Central memory CD8-positive, alpha-beta T cell (primary cell): ENCODE results near the gene RAPGEF1.
"Not testable (repeated sequence)": the region's sequence is repeated elsewhere in the genome, so short reads cannot be mapped to it uniquely, and the experiment has no call there.

Source experiments
- ATAC-seq: fragments of 150-1000 bp; cut with Tn5 transposase; replicated peaks from 2 replicates; pipeline ENCODE4 v1.10.0; 2022; ENCODE audit warnings: mild to moderate bottlenecking, moderate FRiP score, moderate number of reproducible peaks; ENCODE audit not compliant: poor library complexity, severe bottlenecking; ENCODE audit errors: extremely low read depth
- DNase-seq, 2 donors: peaks; one replicate each; pipeline ENCODE4 v3.0.0; 2021; ENCODE audit warnings: low spot score in 2 of 2
- H3K27ac Mint-ChIP-seq: one replicate; pipeline ENCODE4 v1.8.0; 2022; ENCODE audit warnings: low read depth, mild to moderate bottlenecking, moderate library complexity, mixed read lengths
- H3K27me3 Mint-ChIP-seq: one replicate; pipeline ENCODE4 v1.8.0; 2022; ENCODE audit warnings: mixed read lengths
- H3K36me3 Mint-ChIP-seq: one replicate; pipeline ENCODE4 v1.8.0; 2022; ENCODE audit warnings: mild to moderate bottlenecking, moderate library complexity, mixed read lengths; ENCODE audit not compliant: insufficient read depth
- H3K4me1 Mint-ChIP-seq: one replicate; pipeline ENCODE4 v1.8.0; 2022; ENCODE audit warnings: mixed read lengths
- H3K4me3 Mint-ChIP-seq: one replicate; pipeline ENCODE4 v1.8.0; 2022; ENCODE audit warnings: mild to moderate bottlenecking, moderate library complexity, mixed read lengths
- H3K9me3 Mint-ChIP-seq: one replicate; pipeline ENCODE4 v1.8.0; 2022; ENCODE audit warnings: mixed read lengths

The RAPGEF1 gene

GRCh38 chr9:131661568-131662288, 78.1 kb downstream of the RAPGEF1 start:
- Mint-ChIP-seq H3K27ac (peak overlapping the region; percentile 89), H3K9me3 (no peaks in the 10 kb centered on the region), H3K4me1 (peaks cover 69% of the 10 kb centered on the region), H3K27me3 (no peaks in the 10 kb centered on the region), H3K36me3 (peaks cover 13% of the 10 kb centered on the region), H3K4me3 (no peak overlapping the region)
- DNase-seq (peak in 1 of 2 donors; percentile 48), ATAC-seq (peak; percentile 87)

- H3K9me3 Mint-ChIP-seq: no peaks in the 10 kb centered on the region
- DNase-seq (no peak), ATAC-seq (no peak)
- peaks cover 72% of the 10 kb centered on the region for H3K4me1 Mint-ChIP-seq
- H3K27ac Mint-ChIP-seq: peak overlapping the region; percentile 35
- H3K36me3 Mint-ChIP-seq: peaks cover 16% of the 10 kb centered on the region
- no peaks in the 10 kb centered on the region for H3K27me3 Mint-ChIP-seq
- H3K4me3 Mint-ChIP-seq: no peak overlapping the region
Observed at GRCh38 chr9:131660466-131661405, 79.1 kb downstream of the RAPGEF1 start.

GRCh38 chr9:131658377-131659129, 81.3 kb downstream of the RAPGEF1 start:
- Mint-ChIP-seq H3K4me3 (peak overlapping the region; percentile 23), H3K36me3 (peaks cover 10% of the 10 kb centered on the region), H3K9me3 (no peaks in the 10 kb centered on the region), H3K27me3 (no peaks in the 10 kb centered on the region), H3K4me1 (peaks cover 71% of the 10 kb centered on the region), H3K27ac (peak overlapping the region; percentile 91)
- no peak for DNase-seq
- ATAC-seq: no peak

DNA sequence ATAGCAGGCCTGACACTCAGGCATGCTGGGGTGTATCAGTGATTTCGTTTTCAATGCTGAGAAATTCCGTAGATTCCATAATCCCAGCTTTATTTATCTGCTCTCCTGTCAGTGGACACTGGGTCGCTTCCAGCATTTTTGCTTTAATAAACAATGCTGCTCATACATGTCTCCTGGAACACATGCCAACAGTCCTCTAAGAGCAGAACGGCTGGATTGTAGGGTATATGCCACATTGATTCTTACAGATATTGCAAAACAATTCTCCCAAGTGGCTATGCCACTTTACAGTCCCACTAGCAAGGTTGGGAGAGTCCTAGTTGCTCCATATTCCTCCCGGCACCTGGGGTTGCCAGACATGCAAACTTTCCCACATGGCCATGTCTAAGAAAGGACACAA, 81.9 kb downstream of the RAPGEF1 start:
- no peaks in the 10 kb centered on the region for H3K27me3 Mint-ChIP-seq
- peak overlapping the region; percentile 91 for H3K27ac Mint-ChIP-seq
- no peak for ATAC-seq
- H3K4me1 Mint-ChIP-seq: peaks cover 72% of the 10 kb centered on the region
- H3K4me3 Mint-ChIP-seq: peak overlapping the region; percentile 23
- DNase-seq: no peak
- peaks cover 10% of the 10 kb centered on the region for H3K36me3 Mint-ChIP-seq
- H3K9me3 Mint-ChIP-seq: no peaks in the 10 kb centered on the region

DNA sequence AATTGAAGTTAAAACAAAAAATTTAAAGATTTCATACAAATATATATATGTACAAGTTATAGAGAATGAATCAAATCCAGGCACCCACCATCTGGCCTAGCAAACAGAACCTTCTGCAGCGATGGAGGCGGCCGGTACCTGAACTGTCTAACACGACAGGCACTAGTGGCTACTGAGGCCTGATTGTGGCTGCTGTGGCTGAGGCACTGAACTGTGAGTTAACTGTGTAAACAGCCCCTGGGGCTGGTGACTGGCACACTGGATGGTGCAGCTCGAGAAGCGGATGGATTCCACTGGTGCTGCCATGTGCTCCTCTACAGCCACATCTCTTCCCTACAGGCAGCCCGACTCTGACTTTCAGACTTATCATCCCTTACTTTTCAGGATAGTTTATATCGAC, 82.4 kb downstream of the RAPGEF1 start:
- Mint-ChIP-seq H3K4me3 (no peak overlapping the region), H3K27me3 (no peaks in the 10 kb centered on the region), H3K9me3 (no peaks in the 10 kb centered on the region), H3K36me3 (peaks cover 9% of the 10 kb centered on the region), H3K27ac (peak overlapping the region; percentile 91), H3K4me1 (peaks cover 68% of the 10 kb centered on the region)
- no peak for DNase-seq
- ATAC-seq: no peak

DNA sequence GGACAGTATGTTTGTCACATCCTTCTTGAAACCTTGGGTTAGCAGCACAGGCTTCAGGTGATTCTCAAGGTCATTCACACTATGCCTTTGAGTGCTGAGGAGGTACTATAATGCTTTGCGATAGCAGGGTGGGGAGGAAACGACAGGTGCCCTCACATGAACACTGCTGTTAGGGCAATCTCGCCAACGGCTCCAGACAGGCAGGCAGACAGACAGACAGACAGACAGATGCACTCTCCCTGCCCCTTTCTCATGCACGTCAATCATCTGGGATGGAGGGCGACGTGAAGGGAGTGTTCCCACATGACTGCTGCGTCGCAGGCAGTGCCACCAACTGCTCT, 82.9 kb downstream of the RAPGEF1 start:
- no peaks in the 10 kb centered on the region for H3K9me3 Mint-ChIP-seq
- no peaks in the 10 kb centered on the region for H3K27me3 Mint-ChIP-seq
- peak overlapping the region; percentile 50 for H3K4me3 Mint-ChIP-seq
- peaks cover 9% of the 10 kb centered on the region for H3K36me3 Mint-ChIP-seq
- H3K4me1 Mint-ChIP-seq: peaks cover 64% of the 10 kb centered on the region
- ATAC-seq (peak; percentile 55), DNase-seq (peak in 1 of 2 donors; percentile 32)
- H3K27ac Mint-ChIP-seq: peak overlapping the region; percentile 91

- Mint-ChIP-seq H3K9me3 (no peaks in the 10 kb centered on the region), H3K4me3 (peak overlapping the region; percentile 50), H3K36me3 (peaks cover 9% of the 10 kb centered on the region), H3K27me3 (no peaks in the 10 kb centered on the region), H3K4me1 (peaks cover 64% of the 10 kb centered on the region), H3K27ac (peak overlapping the region; percentile 91)
- ATAC-seq (peak; percentile 93), DNase-seq (peak; percentile 51 to 76)
Observed at GRCh38 chr9:131656356-131657036, 83.4 kb downstream of the RAPGEF1 start.

GRCh38 chr9:131654369-131654768, 85.5 kb downstream of the RAPGEF1 start:
- not testable (repeated sequence) for H3K9me3 Mint-ChIP-seq, DNase-seq, H3K27me3 Mint-ChIP-seq, ATAC-seq, H3K4me3 Mint-ChIP-seq
- H3K27ac Mint-ChIP-seq: peak overlapping the region; percentile 91
- H3K4me1 Mint-ChIP-seq: peaks cover 64% of the 10 kb centered on the region
- H3K36me3 Mint-ChIP-seq: peaks cover 14% of the 10 kb centered on the region

GRCh38 chr9:131651599-131651998, 88.3 kb downstream of the RAPGEF1 start:
- Mint-ChIP-seq H3K27ac (peak overlapping the region; percentile 51), H3K27me3 (no peaks in the 10 kb centered on the region), H3K9me3 (no peaks in the 10 kb centered on the region), H3K36me3 (peaks cover 18% of the 10 kb centered on the region), H3K4me1 (peaks cover 50% of the 10 kb centered on the region), H3K4me3 (no peak overlapping the region)
- no peak for DNase-seq
- ATAC-seq: no peak

DNA sequence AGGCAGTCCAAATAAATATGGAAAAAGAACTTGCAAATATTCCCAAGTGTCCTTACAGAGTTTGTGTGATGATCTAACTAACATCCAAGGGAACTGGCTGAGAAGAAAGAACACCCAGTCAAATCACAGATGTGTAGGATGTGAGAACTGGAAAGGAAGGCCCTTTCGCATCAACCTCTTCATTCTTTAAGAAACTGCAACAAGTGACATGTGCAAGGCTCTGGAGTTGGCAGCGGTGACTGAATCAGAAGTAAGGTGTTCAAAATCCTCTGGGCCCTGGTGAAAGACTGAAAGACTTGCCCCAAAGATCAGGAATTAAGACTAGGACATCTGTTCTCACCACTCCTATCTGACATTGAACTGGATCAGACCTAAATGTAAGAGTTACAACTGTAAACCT, 88.7 kb downstream of the RAPGEF1 start:
- H3K36me3 Mint-ChIP-seq: peaks cover 15% of the 10 kb centered on the region
- H3K4me3 Mint-ChIP-seq: no peak overlapping the region
- H3K27me3 Mint-ChIP-seq: no peaks in the 10 kb centered on the region
- H3K4me1 Mint-ChIP-seq: peaks cover 48% of the 10 kb centered on the region
- H3K27ac Mint-ChIP-seq: peak overlapping the region; percentile 51
- no peaks in the 10 kb centered on the region for H3K9me3 Mint-ChIP-seq
- ATAC-seq (no peak), DNase-seq (no peak)

DNA sequence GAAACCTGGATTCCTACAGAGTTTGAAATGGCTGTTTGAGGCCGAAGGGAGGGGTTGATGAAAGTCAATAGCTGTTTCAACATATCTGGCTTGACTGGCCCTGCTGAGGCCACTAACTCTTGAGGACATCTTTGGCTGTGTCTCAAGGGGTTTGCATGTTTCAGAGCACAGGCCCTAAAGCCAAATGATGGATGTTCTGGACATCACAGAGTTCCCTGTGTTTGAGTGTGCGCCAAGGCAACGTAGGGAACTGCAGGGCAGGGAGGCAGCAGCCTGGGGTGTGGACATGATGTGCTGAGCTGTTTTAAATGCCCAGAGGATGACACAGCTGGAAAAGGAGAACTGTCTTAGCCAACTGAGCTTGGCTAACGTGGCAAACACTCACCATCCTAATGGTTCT, 89.6 kb downstream of the RAPGEF1 start:
- DNase-seq (no peak), ATAC-seq (no peak)
- Mint-ChIP-seq H3K4me1 (peaks cover 50% of the 10 kb centered on the region), H3K27ac (peak overlapping the region; percentile 51), H3K36me3 (peaks cover 15% of the 10 kb centered on the region), H3K9me3 (no peaks in the 10 kb centered on the region), H3K4me3 (no peak overlapping the region), H3K27me3 (no peaks in the 10 kb centered on the region)

DNA sequence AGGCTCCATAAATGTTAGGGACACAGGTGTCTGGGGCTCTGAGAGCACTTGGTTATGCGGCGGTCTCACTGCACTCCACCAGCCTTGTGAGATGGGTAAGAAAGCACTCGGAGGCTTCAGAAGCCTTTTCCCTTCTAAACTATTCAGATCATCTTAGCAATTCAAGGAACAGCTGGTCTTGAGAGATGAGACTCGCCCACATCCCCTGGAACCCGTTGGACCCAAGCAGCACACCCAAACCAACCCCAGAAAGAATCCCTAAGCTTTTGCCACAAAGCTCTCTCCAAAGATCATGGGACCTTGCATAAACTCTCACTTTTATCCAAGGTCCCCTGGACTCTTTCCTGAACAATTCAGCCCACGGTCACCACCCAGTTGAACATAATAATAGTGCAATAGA, 90.2 kb downstream of the RAPGEF1 start:
- H3K4me1 Mint-ChIP-seq: peaks cover 50% of the 10 kb centered on the region
- peaks cover 17% of the 10 kb centered on the region for H3K36me3 Mint-ChIP-seq
- DNase-seq: no peak
- no peaks in the 10 kb centered on the region for H3K9me3 Mint-ChIP-seq
- H3K27ac Mint-ChIP-seq: peak overlapping the region; percentile 51
- H3K27me3 Mint-ChIP-seq: no peaks in the 10 kb centered on the region
- no peak overlapping the region for H3K4me3 Mint-ChIP-seq
- no peak for ATAC-seq
